SK-N-SH (cell line): Measurements from ENCODE around the gene WARS2. TPM values are rescaled to one million over a fixed set of nuclear protein-coding genes. Genes with fewer than 3 reads are reported as not detected.

Experiments
- CTCF ChIA-PET: fragments of 300-600, 350-600 bp; formaldehyde crosslinking; extraction: SDS; loops from one replicate; lab custom pipeline; 2021; lab: Yijun Ruan, JAX
- POLR2A ChIA-PET: fragments of 350-600 bp; sonication (Branson Sonifier 250); formaldehyde crosslinking; extraction: SDS; loops from one replicate; lab custom pipeline; 2020; ENCODE audit warnings: antibody characterized with exemption, inconsistent platforms; lab: Yijun Ruan, JAX
- DNase-seq: peaks from one replicate; pipeline ENCODE4 v3.0.0; 2012
- H2AFZ ChIP-seq: fragments of 200-600 bp; sonication (generic); 2 replicates; pipeline ENCODE4 v1.8.1; 2016; ENCODE audit warnings: antibody characterized with exemption, mild to moderate bottlenecking, low read depth
- H3F3A ChIP-seq: fragments of 200-600 bp; sonication (generic); replicated peaks from 2 replicates; pipeline ENCODE3; 2016; ENCODE audit warnings: antibody characterized with exemption, mild to moderate bottlenecking; ENCODE audit not compliant: insufficient read depth
- H3K27ac ChIP-seq, 2 experiments: fragments of 200-500 bp in 1 of 2; fragments of 200-600 bp in 1 of 2; sonication (Bioruptor generic) in 1 of 2; sonication (generic), shearing (Covaris generic) in 1 of 2; 2 replicates each; pipeline versions ENCODE4 v1.5.1 to v1.6.1; 2014 to 2016; ENCODE audit warnings: low read depth in 2 of 2, inconsistent platforms in 1 of 2, low read length in 1 of 2, mild to moderate bottlenecking in 1 of 2, mixed read lengths in 1 of 2
- H3K27me3 ChIP-seq: fragments of 200-600 bp; sonication (generic), shearing (Covaris generic); 2 replicates; pipeline ENCODE4 v1.6.1; 2016; ENCODE audit warnings: mixed run types; ENCODE audit not compliant: insufficient read depth
- H3K36me3 ChIP-seq, 2 experiments: fragments of 200-500 bp in 1 of 2; fragments of 200-600 bp in 1 of 2; sonication (Bioruptor generic) in 1 of 2; sonication (generic) in 1 of 2; replicated peaks in 1 of 2; 2 replicates each; pipeline versions ENCODE3 to v1.5.1; 2014 to 2016; ENCODE audit warnings: low read length in 1 of 2, mild to moderate bottlenecking in 1 of 2; ENCODE audit not compliant: insufficient read depth in 2 of 2, control insufficient read depth in 1 of 2
- H3K4me1 ChIP-seq, 2 experiments: fragments of 200-500 bp in 1 of 2; fragments of 200-600 bp in 1 of 2; sonication (Bioruptor generic) in 1 of 2; sonication (generic), shearing (Covaris generic) in 1 of 2; 2 replicates each; pipeline versions ENCODE4 v1.5.1 to v1.6.1; 2014 to 2016; ENCODE audit warnings: low read depth in 1 of 2, low read length in 1 of 2, mixed run types in 1 of 2; ENCODE audit not compliant: insufficient read depth in 2 of 2, control insufficient read depth in 1 of 2
- H3K4me2 ChIP-seq: fragments of 200-600 bp; sonication (generic), shearing (Covaris generic); 2 replicates; pipeline ENCODE4 v1.6.1; 2017; ENCODE audit warnings: mixed run types
- H3K4me3 ChIP-seq, 2 experiments: fragments of 200-500 bp in 1 of 2; fragments of 200-600 bp in 1 of 2; sonication (Bioruptor generic) in 1 of 2; sonication (generic), shearing (Covaris generic) in 1 of 2; 2 replicates each; pipeline versions ENCODE4 v1.5.1 to v1.8.1; 2014 to 2016; ENCODE audit warnings: low read depth in 2 of 2, inconsistent platforms in 1 of 2, low read length in 1 of 2, mild to moderate bottlenecking in 1 of 2, mixed read lengths in 1 of 2, moderate library complexity in 1 of 2
- H3K79me2 ChIP-seq: fragments of 200-600 bp; sonication (generic); 2 replicates; pipeline ENCODE4 v1.8.1; 2017; ENCODE audit warnings: mild to moderate bottlenecking; ENCODE audit not compliant: insufficient read depth
- H3K9ac ChIP-seq: fragments of 200-600 bp; sonication (generic); 2 replicates; pipeline ENCODE4 v1.6.1; 2017; ENCODE audit warnings: mixed run types
- H3K9me2 ChIP-seq: fragments of 200-600 bp; sonication (generic); 2 replicates; pipeline ENCODE4 v1.6.1; 2017; ENCODE audit warnings: mixed run types
- H3K9me3 ChIP-seq: fragments of 200-600 bp; sonication (generic); 2 replicates; pipeline ENCODE4 v1.6.1; 2017; ENCODE audit warnings: mixed run types, mild to moderate bottlenecking, moderate library complexity
- H4K20me1 ChIP-seq: fragments of 200-600 bp; sonication (generic); 2 replicates; pipeline ENCODE4 v1.6.1; 2017; ENCODE audit warnings: mild to moderate bottlenecking, mixed run types; ENCODE audit not compliant: insufficient read depth
- CHD2 ChIP-seq: fragments of 150-350 bp; IDR thresholded peaks from 2 replicates; pipeline ENCODE4 v1.6.1; 2018; ENCODE audit warnings: low read length; ENCODE audit not compliant: partially characterized antibody
- ELF1 ChIP-seq: IDR thresholded peaks from 2 replicates; pipeline ENCODE4 v1.4.0; 2012
- FOXJ3 ChIP-seq: sonication (generic); formaldehyde crosslinking; IDR thresholded peaks from 2 replicates; pipeline ENCODE4 v1.5.1; 2020; ENCODE audit warnings: mild to moderate bottlenecking, missing genetic modification reagents
- FOXM1 ChIP-seq: IDR thresholded peaks from 2 replicates; pipeline ENCODE4 v1.4.0; 2012; ENCODE audit warnings: low read depth, mild to moderate bottlenecking
- MEF2A ChIP-seq: IDR thresholded peaks from 2 replicates; pipeline ENCODE4 v1.4.0; 2012; ENCODE audit warnings: low read depth, borderline replicate concordance
- MXI1 ChIP-seq: IDR thresholded peaks from 2 replicates; pipeline ENCODE4 v1.6.1; 2012; ENCODE audit warnings: mild to moderate bottlenecking, low read depth, low read length, improper control_type of control experiment
- NFIC ChIP-seq: IDR thresholded peaks from 2 replicates; pipeline ENCODE4 v1.4.0; 2012; ENCODE audit warnings: borderline replicate concordance
- PBX3 ChIP-seq: IDR thresholded peaks from 2 replicates; pipeline ENCODE4; 2012
- RCOR1 ChIP-seq: fragments of 150-350 bp; IDR thresholded peaks from 2 replicates; pipeline ENCODE4 v1.6.1; 2017; ENCODE audit warnings: antibody characterized with exemption, low read length
- RFX5 ChIP-seq: IDR thresholded peaks from 2 replicates; pipeline ENCODE4 v1.6.1; 2012; ENCODE audit warnings: mild to moderate bottlenecking, improper control_type of control experiment, low read length
- SIN3A ChIP-seq: IDR thresholded peaks from 2 replicates; pipeline ENCODE4 v1.6.1; 2012; ENCODE audit warnings: low read depth, mild to moderate bottlenecking, low read length, moderate library complexity, borderline replicate concordance
- TEAD4 ChIP-seq: IDR thresholded peaks from 2 replicates; pipeline ENCODE4 v1.4.0; 2012; ENCODE audit warnings: mild to moderate bottlenecking, borderline replicate concordance; ENCODE audit not compliant: insufficient read depth
- YY1 ChIP-seq: IDR thresholded peaks from 2 replicates; pipeline ENCODE4 v1.4.0; 2012; ENCODE audit warnings: low read depth, mild to moderate bottlenecking
- ZBTB33 ChIP-seq: IDR thresholded peaks from 2 replicates; pipeline ENCODE4 v1.4.0; 2012; ENCODE audit warnings: low read depth, borderline replicate concordance
- polyA plus RNA-seq, 3 experiments: library from polyadenylated mRNA; depleted of rRNA; stranded (reverse); fragments of >200 nt; gene quantifications; 2 replicates each; pipeline ENCODE4 v1.2.3, GENCODE V29; 2012
- TF ChIP-seq, protein P1 (sequence below): fragments of 150-350 bp; IDR thresholded peaks from 2 replicates; pipeline ENCODE4 v1.6.1; 2016; ENCODE audit warnings: mild to moderate bottlenecking, low read depth, low read length
- TF ChIP-seq, protein P2 (sequence below): IDR thresholded peaks from 2 replicates; pipeline ENCODE4 v1.4.0; 2012; ENCODE audit warnings: low read depth, borderline replicate concordance

WARS2 gene
- polyA plus RNA-seq, 1 of the 3 experiments (the other 2 are of a cell fraction) = 4.8 TPM

- Histone ChIP-seq H3K36me3 (no peaks in the 10 kb centered on the region), H3K9ac (no peak overlapping the region), H3K27ac (no peak overlapping the region), H3K9me3 (no peaks in the 10 kb centered on the region), H2AFZ (no peak overlapping the region), H3K9me2 (no peaks in the 10 kb centered on the region), H3K27me3 (no peaks in the 10 kb centered on the region), H3K4me3 (no peak overlapping the region), H3K79me2 (no peaks in the 10 kb centered on the region), H3F3A (no peaks in the 10 kb centered on the region), H3K4me2 (no peak overlapping the region), H3K4me1 (no peaks in the 10 kb centered on the region), H4K20me1 (no peaks in the 10 kb centered on the region)
- no peak for DNase-seq
- TF ChIP-seq RCOR1 (no peak), PBX3 (no peak), RFX5 (no peak), FOXJ3 (no peak), ZBTB33 (no peak), NFIC (no peak), MEF2A (no peak), TEAD4 (no peak), MXI1 (no peak), FOXM1 (no peak), CHD2 (no peak), SIN3A (no peak), YY1 (no peak), ELF1 (no peak)
- TF ChIP-seq, protein P1, sequence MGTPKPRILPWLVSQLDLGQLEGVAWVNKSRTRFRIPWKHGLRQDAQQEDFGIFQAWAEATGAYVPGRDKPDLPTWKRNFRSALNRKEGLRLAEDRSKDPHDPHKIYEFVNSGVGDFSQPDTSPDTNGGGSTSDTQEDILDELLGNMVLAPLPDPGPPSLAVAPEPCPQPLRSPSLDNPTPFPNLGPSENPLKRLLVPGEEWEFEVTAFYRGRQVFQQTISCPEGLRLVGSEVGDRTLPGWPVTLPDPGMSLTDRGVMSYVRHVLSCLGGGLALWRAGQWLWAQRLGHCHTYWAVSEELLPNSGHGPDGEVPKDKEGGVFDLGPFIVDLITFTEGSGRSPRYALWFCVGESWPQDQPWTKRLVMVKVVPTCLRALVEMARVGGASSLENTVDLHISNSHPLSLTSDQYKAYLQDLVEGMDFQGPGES = no peak
- TF ChIP-seq, protein P2, sequence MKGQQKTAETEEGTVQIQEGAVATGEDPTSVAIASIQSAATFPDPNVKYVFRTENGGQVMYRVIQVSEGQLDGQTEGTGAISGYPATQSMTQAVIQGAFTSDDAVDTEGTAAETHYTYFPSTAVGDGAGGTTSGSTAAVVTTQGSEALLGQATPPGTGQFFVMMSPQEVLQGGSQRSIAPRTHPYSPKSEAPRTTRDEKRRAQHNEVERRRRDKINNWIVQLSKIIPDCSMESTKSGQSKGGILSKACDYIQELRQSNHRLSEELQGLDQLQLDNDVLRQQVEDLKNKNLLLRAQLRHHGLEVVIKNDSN = no peak
- CTCF ChIA-PET = no interaction called here
- POLR2A ChIA-PET = no interaction called here
These were observed 88.2 kb downstream of the WARS2 start for GRCh38 chr1:119052267-119052666.
